ENCODE data around the gene P2RX7.

GRCh38 chr12:121086781-121087295 is 45.8 kb upstream of the P2RX7 start:
- TF ChIP-seq CTCF (IDR thresholded peaks at IDR 0.05) = no peak
- no peak for TF ChIP-seq POLR2A (IDR thresholded peaks at IDR 0.05)
- no peak for TF ChIP-seq POLR2AphosphoS5 (IDR thresholded peaks at IDR 0.05)

All from prostate gland (tissue), 2 donors.